GM21723 (cell line): ENCODE measurements around the gene ATP4A.

ENCODE experiments used
- ATAC-seq: cut with Tn5 transposase; IDR thresholded peaks from one replicate; pipeline ENCODE4 v1.9.1; 2021; ENCODE audit warnings: mild to moderate bottlenecking, moderate library complexity; ENCODE audit not compliant: unreplicated experiment

ATP4A gene

GRCh38 chr19:35566738-35567137 is 3.3 kb upstream of the ATP4A start:
- no peak for ATAC-seq

- ATAC-seq, result no peak
These were observed 1.8 kb upstream of the ATP4A start for GRCh38 chr19:35565016-35565856.

- ATAC-seq, result no peak
These were observed 682 bp downstream of the ATP4A start for GRCh38 chr19:35562776-35563175.

- ATAC-seq, result no peak
These were observed 1.1 kb downstream of the ATP4A start for GRCh38 chr19:35562336-35562735.

GRCh38 chr19:35561436-35561835 is 2.0 kb downstream of the ATP4A start:
- ATAC-seq, result no peak

- ATAC-seq, result no peak
These were observed 2.8 kb downstream of the ATP4A start for GRCh38 chr19:35560677-35561076.

GRCh38 chr19:35560271-35560670 is 3.2 kb downstream of the ATP4A start:
- no peak for ATAC-seq

- no peak for ATAC-seq
These were observed 3.7 kb downstream of the ATP4A start for GRCh38 chr19:35559781-35560180.

- peak; percentile 66 for ATAC-seq
These were observed 4.2 kb downstream of the ATP4A start for GRCh38 chr19:35559281-35559659.

- peak; percentile 19 for ATAC-seq
These were observed 4.8 kb downstream of the ATP4A start for GRCh38 chr19:35558400-35559280.

GRCh38 chr19:35557539-35558399 is 5.7 kb downstream of the ATP4A start:
- ATAC-seq, result no peak

GRCh38 chr19:35556846-35557538 is 6.5 kb downstream of the ATP4A start:
- ATAC-seq, result no peak

GRCh38 chr19:35556025-35556590 is 7.3 kb downstream of the ATP4A start:
- no peak for ATAC-seq

GRCh38 chr19:35555301-35556005 is 8.0 kb downstream of the ATP4A start:
- no peak for ATAC-seq

GRCh38 chr19:35554076-35554475 is 9.4 kb downstream of the ATP4A start:
- no peak for ATAC-seq

GRCh38 chr19:35553385-35554000 is 10.0 kb downstream of the ATP4A start:
- ATAC-seq, result no peak

- no peak for ATAC-seq
These were observed 10.7 kb downstream of the ATP4A start for GRCh38 chr19:35552534-35553384.
